Femur (tissue), 1 donor: ENCODE data around the gene ASF1A.
A peak's percentile ranks its signal among the peaks of the same experiment; 100 is the strongest.
"Not testable (repeated sequence)": the region's sequence is repeated elsewhere in the genome, so short reads cannot be mapped to it uniquely, and the experiment has no call there.

Experiments
- DNase-seq: peaks from one replicate; pipeline ENCODE4 v3.0.0-alpha.2; 2017

Gene ASF1A

GRCh38 chr6:118893807-118894424 lies at the start of gene ASF1A:
Gene ASF1A, plus strand, starts transcription at chr6:118894152. Its CDS starts 262 bp downstream, at chr6:118894414.
- DNase-seq: peak; percentile 99

- DNase-seq: no peak
Observed at GRCh38 chr6:118844915-118845314, 49.0 kb upstream of the ASF1A start.

- no peak for DNase-seq
Observed at GRCh38 chr6:118853408-118853807, 40.5 kb upstream of the ASF1A start.

- DNase-seq: no peak
Observed at GRCh38 chr6:118856301-118856700, 37.7 kb upstream of the ASF1A start.

- DNase-seq: no peak
Observed at GRCh38 chr6:118859517-118860064, 34.4 kb upstream of the ASF1A start.

- no peak for DNase-seq
Observed at GRCh38 chr6:118860363-118860762, 33.6 kb upstream of the ASF1A start.

GRCh38 chr6:118860880-118861279 lies 33.1 kb upstream of the ASF1A start:
- DNase-seq: no peak

- DNase-seq: no peak
Observed at GRCh38 chr6:118862443-118862842, 31.5 kb upstream of the ASF1A start.

GRCh38 chr6:118864341-118865099 lies 29.4 kb upstream of the ASF1A start:
- no peak for DNase-seq

GRCh38 chr6:118865100-118865391 lies 28.9 kb upstream of the ASF1A start:
- no peak for DNase-seq

GRCh38 chr6:118867181-118867580 lies 26.8 kb upstream of the ASF1A start:
- DNase-seq: no peak

- not testable (repeated sequence) for DNase-seq
Observed at GRCh38 chr6:118868901-118869300, 25.1 kb upstream of the ASF1A start.

- DNase-seq: no peak
Observed at GRCh38 chr6:118869350-118869749, 24.6 kb upstream of the ASF1A start.

GRCh38 chr6:118869894-118870589 lies 23.9 kb upstream of the ASF1A start:
- no peak for DNase-seq

GRCh38 chr6:118871331-118871730 lies 22.6 kb upstream of the ASF1A start:
- no peak for DNase-seq

- no peak for DNase-seq
Observed at GRCh38 chr6:118872318-118872717, 21.6 kb upstream of the ASF1A start.

GRCh38 chr6:118872726-118873125 lies 21.2 kb upstream of the ASF1A start:
- DNase-seq: no peak

- DNase-seq: no peak
Observed at GRCh38 chr6:118873239-118873638, 20.7 kb upstream of the ASF1A start.

- no peak for DNase-seq
Observed at GRCh38 chr6:118875672-118876071, 18.3 kb upstream of the ASF1A start.

GRCh38 chr6:118876198-118876597 lies 17.8 kb upstream of the ASF1A start:
- no peak for DNase-seq

GRCh38 chr6:118876814-118877213 lies 17.1 kb upstream of the ASF1A start:
- DNase-seq: no peak

- no peak for DNase-seq
Observed at GRCh38 chr6:118877806-118878205, 16.1 kb upstream of the ASF1A start.

GRCh38 chr6:118881440-118882313 lies 12.3 kb upstream of the ASF1A start:
- no peak for DNase-seq
